ENCODE results near the gene ANO3.

ANO3 gene

DNA sequence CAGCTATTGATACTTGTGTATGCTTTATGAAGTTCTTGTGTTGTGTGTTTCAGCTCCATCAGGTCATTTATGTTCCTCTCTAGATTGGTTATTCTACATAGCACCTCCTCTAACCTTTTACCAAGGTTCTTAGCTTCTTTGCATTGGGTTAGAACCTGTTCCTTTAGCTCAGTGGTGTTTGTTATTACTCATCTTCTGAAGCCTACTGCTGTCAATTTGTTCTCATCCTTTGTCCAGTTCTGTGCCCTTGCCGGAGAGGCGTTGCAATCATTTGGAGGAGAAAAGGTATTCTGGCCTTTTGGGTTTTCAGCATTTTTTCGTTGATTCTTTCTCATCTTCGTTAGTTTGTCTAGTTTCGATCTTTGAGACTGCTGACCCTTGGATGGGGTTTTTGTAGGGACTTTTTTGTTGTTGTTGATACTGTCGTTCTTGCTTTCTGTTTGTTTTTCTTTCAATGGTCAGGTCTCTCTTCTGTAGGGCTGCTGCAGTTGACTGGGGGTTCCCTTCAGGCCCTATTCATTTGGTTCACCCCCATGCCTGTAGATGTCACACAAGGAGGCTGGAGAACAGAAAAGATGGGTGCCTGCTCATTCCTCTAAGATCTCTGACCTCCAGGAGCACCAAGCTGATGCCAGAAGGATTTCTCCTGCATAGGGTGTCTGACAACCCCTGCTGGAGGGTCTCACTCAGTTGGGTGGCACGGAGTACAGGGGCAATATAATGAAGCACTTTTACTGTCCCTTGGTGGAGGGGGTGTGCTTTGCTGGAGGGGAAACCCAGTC lies 276.0 kb downstream of the ANO3 start:
- TF ChIP-seq, protein P1, sequence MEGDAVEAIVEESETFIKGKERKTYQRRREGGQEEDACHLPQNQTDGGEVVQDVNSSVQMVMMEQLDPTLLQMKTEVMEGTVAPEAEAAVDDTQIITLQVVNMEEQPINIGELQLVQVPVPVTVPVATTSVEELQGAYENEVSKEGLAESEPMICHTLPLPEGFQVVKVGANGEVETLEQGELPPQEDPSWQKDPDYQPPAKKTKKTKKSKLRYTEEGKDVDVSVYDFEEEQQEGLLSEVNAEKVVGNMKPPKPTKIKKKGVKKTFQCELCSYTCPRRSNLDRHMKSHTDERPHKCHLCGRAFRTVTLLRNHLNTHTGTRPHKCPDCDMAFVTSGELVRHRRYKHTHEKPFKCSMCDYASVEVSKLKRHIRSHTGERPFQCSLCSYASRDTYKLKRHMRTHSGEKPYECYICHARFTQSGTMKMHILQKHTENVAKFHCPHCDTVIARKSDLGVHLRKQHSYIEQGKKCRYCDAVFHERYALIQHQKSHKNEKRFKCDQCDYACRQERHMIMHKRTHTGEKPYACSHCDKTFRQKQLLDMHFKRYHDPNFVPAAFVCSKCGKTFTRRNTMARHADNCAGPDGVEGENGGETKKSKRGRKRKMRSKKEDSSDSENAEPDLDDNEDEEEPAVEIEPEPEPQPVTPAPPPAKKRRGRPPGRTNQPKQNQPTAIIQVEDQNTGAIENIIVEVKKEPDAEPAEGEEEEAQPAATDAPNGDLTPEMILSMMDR (IDR thresholded peaks at IDR 0.05; ENCODE audit: control insufficient read depth, extremely low read depth, insufficient read depth) = no peak
- no peak overlapping the region for H3K4me3 ChIP-seq (ENCODE audit: low read depth, low read length)
- DNase-seq (ENCODE audit: low read depth) = no peak

DNA sequence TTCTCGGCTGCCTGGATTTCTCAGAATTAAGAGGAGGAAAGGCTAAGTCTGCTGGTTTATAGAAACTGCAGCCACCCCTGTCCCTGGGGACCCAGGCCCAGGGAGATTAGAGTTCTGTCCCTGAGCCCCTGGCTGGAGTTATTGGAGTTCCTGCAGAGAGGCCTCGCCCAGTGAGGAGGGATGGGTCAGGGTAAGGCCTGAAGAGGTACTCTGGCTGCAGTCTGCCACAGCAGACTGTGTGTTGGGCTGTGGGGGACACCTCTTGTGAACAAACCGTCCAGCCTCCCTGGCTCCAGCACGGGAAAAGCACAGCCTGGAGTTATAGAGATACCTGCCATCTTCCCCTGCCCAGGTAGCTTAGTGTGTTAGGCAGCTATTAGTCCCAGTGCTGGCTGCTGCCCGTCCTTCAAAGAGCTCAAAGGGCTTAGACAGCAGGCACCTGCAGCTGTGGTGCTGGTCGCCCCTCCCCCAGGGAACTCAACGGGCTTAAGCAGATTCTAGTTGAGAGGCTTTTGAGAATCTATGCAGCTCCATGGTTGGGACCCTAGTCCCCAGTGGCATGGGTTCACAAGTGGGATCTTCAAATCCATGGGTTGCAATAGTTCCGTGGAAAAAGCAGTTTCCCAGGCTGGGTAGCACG lies 276.7 kb downstream of the ANO3 start:
- H3K4me3 ChIP-seq (ENCODE audit: low read depth, low read length) = no peak overlapping the region
- TF ChIP-seq, protein P1 (IDR thresholded peaks at IDR 0.05; ENCODE audit: control insufficient read depth, extremely low read depth, insufficient read depth) = no peak
- no peak for DNase-seq (ENCODE audit: low read depth)

DNA sequence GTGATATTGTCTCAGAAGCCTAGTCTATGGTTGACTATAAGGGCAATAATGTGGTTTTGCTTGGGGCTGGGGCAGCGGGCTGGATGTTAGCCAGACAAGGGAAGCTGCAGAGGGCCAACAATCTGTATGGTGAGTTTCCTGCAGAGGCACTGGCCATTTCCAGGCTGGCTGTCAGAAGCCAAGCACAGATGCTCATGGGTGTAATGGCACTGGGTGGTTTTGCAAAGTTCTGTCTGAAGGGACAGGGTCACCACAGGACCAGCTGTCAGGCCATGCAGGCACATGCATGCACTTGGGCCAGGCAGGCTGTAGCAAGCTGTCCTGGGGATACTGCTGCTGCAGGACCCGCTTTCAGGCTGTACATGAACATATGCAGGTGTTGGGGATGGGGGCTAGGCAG lies 281.8 kb downstream of the ANO3 start:
- no peak for DNase-seq (ENCODE audit: low read depth)
- TF ChIP-seq, protein P1 (IDR thresholded peaks at IDR 0.05; ENCODE audit: control insufficient read depth, extremely low read depth, insufficient read depth) = no peak
- H3K4me3 ChIP-seq (ENCODE audit: low read depth, low read length) = no peak overlapping the region

DNA sequence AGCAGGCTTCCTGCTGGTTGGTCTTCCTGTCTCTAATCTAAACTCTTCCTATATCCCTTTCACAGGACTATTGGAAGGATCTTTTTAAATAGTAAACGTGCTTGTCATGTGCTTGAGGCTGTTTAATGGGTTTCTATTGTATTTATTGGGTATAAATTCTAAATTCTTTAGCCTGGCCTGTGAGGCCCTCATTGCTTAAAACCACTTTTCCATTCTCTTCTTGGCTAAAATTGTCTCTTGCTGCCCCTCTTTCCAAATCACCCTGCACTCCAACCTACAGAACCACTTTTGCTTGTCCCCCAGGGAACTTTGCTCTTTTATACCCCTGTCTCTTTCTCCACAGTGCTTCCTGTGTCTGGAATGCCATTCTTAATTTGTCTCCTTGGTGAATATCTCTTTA lies 286.5 kb downstream of the ANO3 start:
- H3K4me3 ChIP-seq (ENCODE audit: low read depth, low read length) = no peak overlapping the region
- TF ChIP-seq, protein P1 (IDR thresholded peaks at IDR 0.05; ENCODE audit: control insufficient read depth, extremely low read depth, insufficient read depth) = no peak
- no peak for DNase-seq (ENCODE audit: low read depth)

DNA sequence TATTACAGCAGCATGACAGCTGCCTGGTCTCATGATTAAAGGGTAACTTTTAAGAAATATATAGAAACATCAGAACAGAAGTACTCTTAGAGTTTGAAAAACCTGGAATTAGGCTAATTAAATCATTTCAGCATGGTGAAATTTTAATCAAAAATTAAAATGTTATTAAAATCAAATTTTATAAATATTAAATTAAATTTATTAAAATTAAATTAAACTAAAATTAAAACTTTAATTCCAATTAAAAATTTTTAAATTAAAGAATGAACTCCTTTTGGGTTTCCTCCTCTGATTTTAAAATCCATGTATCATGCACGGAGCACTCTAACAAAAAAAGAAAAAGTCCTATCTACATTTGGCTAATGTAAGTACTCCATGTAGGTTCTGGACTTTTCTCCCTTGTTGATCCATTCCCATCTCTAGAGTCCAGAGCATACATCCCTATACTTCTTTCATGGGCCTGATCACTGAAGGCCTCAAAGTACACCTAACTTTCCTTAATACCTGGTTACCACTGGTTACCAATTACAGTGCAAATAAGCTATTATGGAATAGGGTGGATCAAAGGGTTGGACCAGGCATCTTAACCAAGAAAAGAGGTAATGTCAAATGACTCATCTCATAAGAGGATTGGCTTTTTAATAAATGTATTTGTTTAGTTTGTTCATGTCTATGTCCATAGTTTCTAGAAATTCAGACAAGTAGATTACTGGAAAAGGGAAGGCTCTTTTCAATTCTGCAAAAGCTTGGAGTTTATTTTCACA lies 288.5 kb downstream of the ANO3 start:
- TF ChIP-seq, protein P1 (IDR thresholded peaks at IDR 0.05; ENCODE audit: control insufficient read depth, extremely low read depth, insufficient read depth) = no peak
- H3K4me3 ChIP-seq (ENCODE audit: low read depth, low read length) = no peak overlapping the region
- DNase-seq (ENCODE audit: low read depth) = no peak

DNA sequence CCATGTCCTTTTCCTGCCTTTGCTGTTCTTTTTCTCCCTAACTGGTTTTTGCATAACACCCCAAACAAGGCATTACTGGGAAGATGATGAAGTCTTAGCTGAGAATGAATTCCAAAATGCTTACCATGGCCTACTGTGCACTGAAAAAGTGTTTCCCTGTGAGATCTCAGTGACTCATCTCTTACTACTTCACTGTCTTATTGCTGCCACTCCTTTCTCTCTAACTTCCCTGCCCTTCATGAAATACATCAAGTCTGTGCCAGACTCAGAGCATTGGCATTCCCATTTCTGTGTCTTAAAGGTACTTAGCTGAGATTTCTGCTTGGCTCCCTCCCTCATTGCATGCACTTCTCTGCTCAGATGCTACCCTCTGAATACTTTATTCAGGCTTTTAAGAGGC lies 289.2 kb downstream of the ANO3 start:
- no peak overlapping the region for H3K4me3 ChIP-seq (ENCODE audit: low read depth, low read length)
- DNase-seq (ENCODE audit: low read depth) = no peak
- TF ChIP-seq, protein P1 (IDR thresholded peaks at IDR 0.05; ENCODE audit: control insufficient read depth, extremely low read depth, insufficient read depth) = no peak
